ENCODE results near the gene COG2. TPM values are rescaled to one million over a fixed set of nuclear protein-coding genes. Genes with fewer than 3 reads are reported as not detected.

The COG2 gene
- total and polyA plus RNA-seq, 2 of the 13 experiments (the other 11 are each of a cell fraction or from before 2014, with no cell fraction given): 16.8 to 36.3 TPM

DNA sequence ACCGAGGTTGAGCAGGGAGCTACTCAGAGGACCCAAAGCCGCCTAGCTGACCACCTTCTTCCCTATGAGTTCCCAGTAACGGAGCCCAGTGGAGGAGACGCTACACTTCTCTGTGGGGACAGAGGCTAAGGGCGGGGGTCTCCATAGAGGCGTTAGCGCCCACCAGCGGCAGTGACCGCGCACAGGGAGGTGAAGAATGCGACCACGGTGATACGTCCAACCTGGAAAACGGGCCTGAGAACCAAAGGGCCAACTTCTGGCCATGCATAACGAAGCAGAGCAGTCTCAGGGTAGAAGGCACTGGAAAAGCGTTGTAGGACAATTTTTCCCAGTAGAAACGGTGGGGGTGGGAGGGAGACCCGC is 400 bp upstream of the COG2 start:
- in situ Hi-C loops (cut with HindIII; ENCODE audit: extremely low pct_ligation_motif_present, low pct_unique_long_range_greater_than_20kb) (loop anchor here (5.0 to 25.0 kb wide), 2 partner anchors 60 to 570 kb away; no protein-coding TSS in a partner anchor), intact Hi-C loops (cut with micrococcal nuclease; ENCODE audit: unreplicated experiment) (loop anchor here (1.0 to 5.0 kb wide), 4 partner anchors 61 to 335 kb away; partner anchors contain the start of genes ARV1 and TTC13)
- Histone ChIP-seq H4K20me1 (ENCODE audit: insufficient read depth, low read length) (peaks cover 12% of the 10 kb centered on the region; the same call in 1 of the 2 replicates), H3K36me3 (replicated peaks in 1 of 2; ENCODE audit: control insufficient read depth in 1 of 2, insufficient read depth in 2 of 2, low read length in 2 of 2) (peaks cover 0 to 9% of the 10 kb centered on the region in 2 experiments; a peak in 2 of 5 replicates), H3K27ac (ENCODE audit: extremely low read length, insufficient read depth, low read length) (no peak overlapping the region), H2AFZ (ENCODE audit: low read length) (no peak overlapping the region), H3K79me2 (ENCODE audit: insufficient read depth, low read length) (peaks cover 44% of the 10 kb centered on the region), H3K4me3 (replicated peaks in 1 of 3; ENCODE audit: insufficient read depth in 1 of 3, low read depth in 2 of 3, low read length in 3 of 3) (no peak overlapping the region), H3K9me3 (ENCODE audit: low read length) (no peaks in the 10 kb centered on the region), H3K4me2 (ENCODE audit: low read depth, low read length) (peak overlapping the region; percentile 37), H3K27me3 (ENCODE audit: control insufficient read depth in 1 of 2, insufficient read depth in 2 of 2, low read length in 2 of 2) (no peaks in the 10 kb centered on the region; a peak in 1 of 5 replicates), H3K9ac (ENCODE audit: insufficient read depth, low read depth, low read length) (no peak overlapping the region), H3K4me1 (ENCODE audit: insufficient read depth, low read length) (peaks cover 75% of the 10 kb centered on the region)
- no TSS peak for BruUV-seq (replicated peaks)
- DNase-seq (ENCODE audit: low spot score) (no peak), FAIRE-seq (no peak), ATAC-seq (no peak)
- TF ChIP-seq ZNF430 (CRISPR knock-in tag; IDR thresholded peaks at IDR 0.05): peak; percentile 52; the same call in 1 of the 2 replicates
- TF ChIP-seq ZNF605 (CRISPR knock-in tag; IDR thresholded peaks at IDR 0.05): 0 out of 2 replicates have a peak, but pooled peaks have one; percentile 32
- TF ChIP-seq ZNF205 (CRISPR knock-in tag; IDR thresholded peaks at IDR 0.05): no peak
- no peak for TF ChIP-seq GLI4 (CRISPR knock-in tag; IDR thresholded peaks at IDR 0.05; ENCODE audit: borderline replicate concordance)
- 0 out of 2 replicates have a peak, but pooled peaks have one; percentile 0 for TF ChIP-seq MED13 (CRISPR knock-in tag; IDR thresholded peaks at IDR 0.05)
- TF ChIP-seq PITX1 (CRISPR knock-in tag; IDR thresholded peaks at IDR 0.05): 0 out of 2 replicates have a peak, but pooled peaks have one; percentile 2
- TF ChIP-seq, protein P1, sequence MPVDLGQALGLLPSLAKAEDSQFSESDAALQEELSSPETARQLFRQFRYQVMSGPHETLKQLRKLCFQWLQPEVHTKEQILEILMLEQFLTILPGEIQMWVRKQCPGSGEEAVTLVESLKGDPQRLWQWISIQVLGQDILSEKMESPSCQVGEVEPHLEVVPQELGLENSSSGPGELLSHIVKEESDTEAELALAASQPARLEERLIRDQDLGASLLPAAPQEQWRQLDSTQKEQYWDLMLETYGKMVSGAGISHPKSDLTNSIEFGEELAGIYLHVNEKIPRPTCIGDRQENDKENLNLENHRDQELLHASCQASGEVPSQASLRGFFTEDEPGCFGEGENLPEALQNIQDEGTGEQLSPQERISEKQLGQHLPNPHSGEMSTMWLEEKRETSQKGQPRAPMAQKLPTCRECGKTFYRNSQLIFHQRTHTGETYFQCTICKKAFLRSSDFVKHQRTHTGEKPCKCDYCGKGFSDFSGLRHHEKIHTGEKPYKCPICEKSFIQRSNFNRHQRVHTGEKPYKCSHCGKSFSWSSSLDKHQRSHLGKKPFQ (CRISPR knock-in tag; IDR thresholded peaks at IDR 0.05; ENCODE audit: insufficient replicate concordance): peak; percentile 32
- no peak for TF ChIP-seq ZNF556 (CRISPR knock-in tag; IDR thresholded peaks at IDR 0.05; ENCODE audit: borderline replicate concordance)
- no peak for TF ChIP-seq NCOR1 (IDR thresholded peaks at IDR 0.05; ENCODE audit: borderline replicate concordance, low read length)
- 71% methylated on average over 16 of the region's 18 CpGs for WGBS (ENCODE audit: low lambda C conversion rate)
- ChIA-PET POLR2A (interaction anchor here (0.5 to 6.6 kb wide), 8 partner anchors 9 to 226 kb away, joined by 3 to 84 read pairs (median 6); partner anchors contain the start of genes AGT and C1orf198), CTCF (ENCODE audit: low intra/inter-chr PET ratio, low total read pairs) (interaction anchor here (1.3 kb wide), 1 partner anchor 131 kb away, joined by 4 read pairs; no protein-coding TSS in a partner anchor)
